GM21529 (cell line): Measurements from ENCODE around the gene TXNDC2.
"Not testable (repeated sequence)": the region's sequence is repeated elsewhere in the genome, so short reads cannot be mapped to it uniquely, and the experiment has no call there.

Experiments used
- ATAC-seq: cut with Tn5 transposase; IDR thresholded peaks from one replicate; pipeline ENCODE4 v1.9.1; 2021; ENCODE audit not compliant: unreplicated experiment

Gene TXNDC2

DNA sequence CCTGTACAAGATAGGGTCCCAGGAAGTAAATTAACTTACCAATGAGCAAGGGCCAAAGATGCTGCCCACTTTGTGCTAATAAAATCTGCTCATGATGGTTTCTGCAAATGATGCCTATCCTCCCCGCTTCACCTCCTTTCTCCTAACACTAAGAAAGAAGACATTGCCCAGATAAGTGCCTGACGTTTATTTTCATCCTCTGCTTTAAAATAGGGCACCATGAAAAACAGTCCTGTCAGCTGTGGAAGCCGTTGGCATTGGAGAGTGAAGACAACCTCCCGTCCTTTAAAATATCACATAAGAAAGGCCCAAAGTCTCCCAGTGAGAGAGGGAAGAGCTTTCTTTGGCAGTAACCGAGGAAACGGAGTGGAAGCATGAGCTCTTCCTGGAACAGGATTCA lies 1.7 kb upstream of the TXNDC2 start:
- no peak for ATAC-seq

DNA sequence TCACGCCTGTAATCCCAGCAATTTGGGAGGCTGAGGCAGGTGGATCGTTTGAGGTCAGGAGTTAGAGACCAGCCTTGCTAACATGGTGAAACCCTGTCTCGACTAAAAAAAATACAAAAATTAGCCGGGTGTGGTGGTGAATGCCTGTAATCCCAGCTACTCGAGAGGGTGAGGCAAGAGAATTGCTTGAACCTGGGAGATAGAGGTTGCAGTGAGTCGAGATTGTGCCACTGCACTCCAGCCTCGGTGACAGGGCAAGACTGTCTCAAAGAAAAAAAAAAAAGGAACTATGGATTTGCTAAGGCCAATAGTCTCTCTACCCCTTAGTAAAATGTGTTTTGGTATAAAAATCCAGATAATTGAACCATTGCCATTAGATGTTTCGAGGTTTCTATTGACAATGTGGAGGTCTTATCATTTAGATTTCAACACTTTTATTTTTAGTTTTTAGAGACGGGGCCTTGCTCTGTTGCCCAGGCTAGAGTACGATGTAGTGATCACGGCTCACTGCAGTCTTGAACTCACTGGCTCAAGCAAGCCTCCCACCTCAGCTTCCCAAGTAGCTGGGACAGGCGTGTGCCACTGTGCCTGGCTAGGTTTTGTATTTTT lies 1.1 kb upstream of the TXNDC2 start:
- no peak for ATAC-seq

DNA sequence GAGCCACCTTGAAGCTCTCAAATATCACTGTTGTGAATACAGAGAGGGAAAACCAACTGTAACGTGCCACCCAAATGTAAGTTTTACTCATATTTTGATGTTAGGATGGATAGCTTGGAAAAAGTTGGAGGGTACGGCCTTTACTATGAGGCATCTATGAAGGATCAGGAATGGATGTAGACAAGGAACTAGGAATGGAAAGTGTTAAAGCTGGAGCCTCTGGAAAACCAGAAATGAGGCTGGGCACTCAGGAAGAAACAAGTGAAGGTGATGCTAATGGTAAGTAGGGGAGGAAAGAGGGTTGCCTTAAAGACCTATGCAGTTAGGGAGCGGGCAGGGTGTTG lies 204 bp downstream of the TXNDC2 start:
- no peak for ATAC-seq

DNA sequence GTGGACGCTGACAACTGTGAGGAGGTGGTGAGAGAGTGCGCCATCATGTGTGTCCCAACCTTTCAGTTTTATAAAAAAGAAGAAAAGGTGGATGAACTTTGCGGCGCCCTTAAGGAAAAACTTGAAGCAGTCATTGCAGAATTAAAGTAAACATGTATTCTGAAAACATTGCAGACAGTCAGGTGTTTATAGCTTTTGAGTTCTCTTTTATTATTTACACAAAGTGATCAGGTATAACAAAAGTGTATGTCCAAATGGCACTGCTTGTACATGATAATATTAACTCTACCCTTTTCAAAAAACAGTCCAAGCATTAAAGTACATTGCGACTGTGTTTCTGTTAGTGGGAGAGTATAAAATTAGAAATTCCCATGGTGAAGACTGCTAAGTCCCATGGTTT lies 2.2 kb downstream of the TXNDC2 start:
- no peak for ATAC-seq

DNA sequence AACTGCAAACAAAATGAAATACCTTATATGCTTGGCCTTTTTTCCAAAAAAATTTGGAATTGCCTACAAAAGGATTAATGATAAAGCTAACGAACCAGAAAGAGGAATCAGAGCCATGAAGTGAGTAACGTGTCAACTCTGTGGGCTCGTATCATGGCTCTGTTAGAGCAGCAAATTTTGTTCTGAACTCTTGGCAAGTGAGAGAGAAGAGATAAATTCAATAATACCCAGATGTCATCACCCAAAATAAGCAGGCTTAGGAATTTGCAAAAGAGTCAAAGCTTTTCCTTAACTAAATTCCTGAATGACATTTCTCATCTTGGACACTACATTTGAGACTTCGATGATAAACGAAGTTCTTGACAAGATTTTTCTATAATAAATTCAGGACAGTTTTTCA lies 4.4 kb downstream of the TXNDC2 start:
- no peak for ATAC-seq

DNA sequence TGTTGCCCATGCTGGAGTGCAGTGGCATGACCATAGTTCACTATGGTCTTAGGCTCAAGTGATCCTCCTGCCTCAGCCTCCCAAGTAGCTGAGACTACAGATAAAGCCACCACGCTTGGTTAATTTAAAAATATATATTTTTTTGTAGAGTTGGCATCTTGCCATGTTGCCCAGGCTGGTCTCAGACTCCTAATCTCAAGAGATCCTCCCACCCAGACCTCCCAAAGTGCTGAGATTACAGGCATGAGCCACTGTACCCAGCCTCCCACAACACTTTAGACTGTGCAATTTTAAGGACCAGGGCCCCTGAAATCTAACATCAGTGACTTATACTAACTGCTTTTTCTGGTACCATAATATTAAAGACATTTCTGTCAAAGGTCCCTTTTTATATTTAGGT lies 5.2 kb downstream of the TXNDC2 start:
- no peak for ATAC-seq

DNA sequence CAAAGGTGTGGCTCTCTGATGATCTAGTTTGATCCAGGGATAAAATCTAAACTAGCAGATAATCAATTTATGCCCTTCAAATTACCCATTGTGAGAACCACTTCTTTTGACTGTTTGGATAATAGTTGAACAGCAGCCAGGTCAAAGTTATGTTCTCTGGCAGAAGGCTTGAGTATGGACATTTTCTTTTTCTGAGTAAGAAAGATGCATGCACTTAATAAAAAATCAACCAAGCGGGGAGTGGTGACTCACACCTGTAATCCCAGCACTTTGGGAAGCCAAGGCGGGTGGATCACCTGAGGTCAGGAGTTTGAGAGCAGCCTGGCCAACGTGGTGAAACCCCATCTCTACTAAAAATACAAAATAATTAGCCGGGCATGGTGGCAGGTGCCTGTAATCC lies 5.7 kb downstream of the TXNDC2 start:
- ATAC-seq: not testable (repeated sequence)

DNA sequence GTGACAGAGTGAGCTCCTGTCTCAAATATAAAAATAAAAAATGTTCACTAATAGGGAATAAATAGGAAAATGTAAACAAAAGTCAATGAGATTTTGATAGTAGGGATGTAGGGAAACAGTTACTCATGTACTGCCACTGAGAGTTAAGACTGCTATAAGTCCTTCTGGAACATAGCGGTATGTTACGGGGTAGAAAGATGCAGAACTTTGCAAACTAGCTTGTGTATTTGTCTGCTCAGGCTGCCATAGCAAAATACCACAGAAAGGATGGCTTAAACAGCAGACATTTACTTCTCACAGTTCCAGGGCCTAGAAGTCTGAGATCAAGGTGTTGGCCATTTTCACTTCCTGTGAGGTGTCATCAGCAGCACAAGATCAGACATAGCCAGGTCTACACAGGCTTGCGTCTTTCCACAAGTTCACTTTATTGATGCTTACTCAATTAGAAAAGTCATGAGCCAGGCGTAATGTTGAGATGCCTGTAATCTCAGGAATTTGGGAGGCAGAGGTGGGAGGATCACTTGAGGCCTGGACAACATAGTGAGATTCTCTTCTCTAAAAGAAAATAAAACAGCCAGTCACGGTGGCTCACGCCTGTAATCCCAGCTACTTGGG lies 8.8 kb downstream of the TXNDC2 start:
- no peak for ATAC-seq

DNA sequence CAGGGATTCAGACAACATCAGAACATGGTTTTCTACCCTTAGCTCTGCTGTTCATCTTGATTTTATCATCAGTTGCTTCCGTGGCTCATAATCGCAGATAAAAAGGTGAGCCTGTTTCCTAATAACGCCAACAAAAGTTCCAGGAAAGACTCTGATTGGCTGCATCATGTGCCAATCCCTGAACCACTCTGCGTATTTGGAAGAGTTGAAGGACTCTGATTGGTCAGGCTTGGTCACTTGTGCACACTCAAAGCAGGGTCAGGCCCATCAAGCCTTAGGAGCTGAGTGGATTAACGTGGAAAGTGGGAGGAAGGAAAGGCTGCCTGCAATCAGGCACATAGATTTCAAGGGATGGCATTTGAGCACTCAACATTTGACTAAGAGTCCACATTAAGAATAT lies 11.4 kb downstream of the TXNDC2 start:
- ATAC-seq: no peak

DNA sequence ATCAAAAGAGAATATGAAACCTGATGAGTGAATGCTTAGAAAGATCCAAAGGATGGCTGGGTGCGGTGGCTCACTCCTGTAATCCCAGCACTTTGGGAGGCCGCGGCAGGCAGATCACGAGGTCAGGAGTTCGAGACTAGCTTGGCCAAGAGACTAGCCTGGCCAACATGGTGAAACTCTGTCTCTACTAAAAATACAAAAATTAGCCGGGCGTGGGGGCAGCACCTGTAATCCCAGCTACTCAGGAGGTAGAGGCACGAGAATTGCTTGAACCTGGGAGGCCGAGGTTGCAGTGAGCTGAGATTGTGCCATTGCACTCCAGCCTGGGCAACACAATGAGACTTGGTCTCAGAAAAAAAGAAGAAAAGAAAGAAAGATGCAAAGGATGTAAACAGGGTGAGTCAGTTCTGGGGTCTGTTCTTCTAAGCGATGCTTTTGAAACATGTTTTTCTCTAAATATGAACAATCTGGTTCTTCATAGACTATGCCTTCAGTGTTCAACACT lies 12.1 kb downstream of the TXNDC2 start:
- not testable (repeated sequence) for ATAC-seq

DNA sequence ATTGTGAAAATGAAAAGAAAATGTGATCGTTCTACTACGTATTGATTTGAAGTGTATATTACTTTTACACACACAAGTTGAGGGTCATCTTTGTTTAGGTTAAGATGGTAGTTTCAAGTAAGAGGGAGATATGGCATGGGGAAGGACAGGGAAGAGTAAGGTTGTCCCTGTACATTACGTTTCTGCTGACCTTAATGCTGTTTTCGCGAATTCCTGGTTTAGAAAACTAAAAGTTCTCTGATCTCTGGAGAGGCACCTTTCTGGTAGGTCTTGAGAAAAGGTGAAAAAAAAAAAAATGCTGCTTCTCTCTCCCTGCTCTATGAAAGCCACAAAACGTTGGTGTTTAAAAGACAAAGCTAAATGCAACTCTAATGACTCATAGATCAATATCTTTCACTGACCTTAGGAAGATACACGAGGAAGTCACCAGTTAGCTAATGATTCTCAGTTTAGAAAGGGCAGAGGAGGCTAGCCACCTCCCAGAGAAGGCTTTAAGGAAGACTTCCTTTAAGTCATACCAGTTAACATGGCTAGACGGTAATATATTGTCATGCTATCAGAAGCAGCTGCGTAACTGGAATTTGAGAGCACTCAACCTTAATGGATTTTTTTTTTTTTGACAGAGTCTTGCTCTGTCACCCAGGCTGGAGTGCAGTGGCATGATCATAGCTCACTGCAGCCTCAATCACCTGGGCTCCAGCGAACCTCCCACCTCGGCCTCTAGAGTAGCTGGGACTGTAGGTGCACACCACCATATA lies 13.2 kb downstream of the TXNDC2 start:
- ATAC-seq: no peak

DNA sequence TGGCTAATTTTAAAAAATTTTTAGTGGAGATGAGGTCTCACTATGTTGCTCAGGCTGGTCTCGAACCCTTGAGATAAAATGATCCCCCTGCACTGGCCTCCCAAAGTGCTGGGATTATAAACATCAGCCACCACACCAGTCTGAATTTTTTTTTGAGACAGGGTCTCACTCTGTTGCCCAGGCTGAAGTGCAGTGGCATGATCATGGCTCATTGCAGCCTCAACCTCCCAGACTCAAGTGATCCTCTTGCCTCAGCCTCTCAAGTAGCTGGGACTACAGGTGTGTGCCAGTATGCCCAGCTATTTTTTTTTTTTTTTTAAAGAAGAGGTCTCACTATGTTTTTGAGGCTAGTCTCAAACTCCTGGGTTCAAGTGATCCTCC lies 13.8 kb downstream of the TXNDC2 start:
- ATAC-seq: not testable (repeated sequence)

DNA sequence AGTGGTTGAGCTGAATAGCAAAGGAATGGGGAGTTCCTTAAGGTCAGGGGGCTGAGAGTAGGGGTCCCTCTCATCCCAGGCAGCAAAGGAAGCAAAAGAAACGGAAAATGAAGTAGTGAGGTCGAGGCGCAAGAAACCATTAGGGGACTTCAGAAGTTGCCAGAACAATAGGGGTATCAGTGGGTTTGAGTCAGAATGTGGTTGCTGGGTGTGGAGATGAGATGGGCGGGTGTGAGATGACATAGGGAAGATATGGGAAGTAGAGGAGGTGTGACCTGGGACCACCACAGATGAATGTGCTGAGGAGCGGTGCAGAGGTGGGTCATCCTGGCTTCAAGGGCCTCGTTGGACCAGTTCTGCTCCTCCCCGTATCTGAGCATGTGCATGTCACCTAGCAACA lies 14.9 kb downstream of the TXNDC2 start:
- no peak for ATAC-seq

DNA sequence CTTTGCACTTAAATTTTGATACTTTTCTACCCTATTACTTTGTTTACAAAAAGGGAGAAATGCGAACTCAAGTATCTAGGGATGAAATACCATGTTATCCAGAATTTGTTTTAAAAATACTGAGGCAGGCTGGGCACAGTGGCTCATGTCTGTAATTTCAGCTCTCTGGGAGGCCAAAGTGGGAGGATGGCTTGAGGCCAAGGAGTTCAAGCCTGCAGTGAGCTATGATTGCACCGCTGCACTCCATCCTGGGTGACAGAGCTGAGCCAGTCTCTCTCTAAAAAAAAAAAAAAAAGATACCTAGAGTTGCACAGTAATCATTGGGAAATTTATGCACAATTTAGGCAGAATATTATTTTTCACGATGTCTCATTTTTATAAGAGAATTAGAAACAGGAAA lies 15.6 kb downstream of the TXNDC2 start:
- no peak for ATAC-seq

DNA sequence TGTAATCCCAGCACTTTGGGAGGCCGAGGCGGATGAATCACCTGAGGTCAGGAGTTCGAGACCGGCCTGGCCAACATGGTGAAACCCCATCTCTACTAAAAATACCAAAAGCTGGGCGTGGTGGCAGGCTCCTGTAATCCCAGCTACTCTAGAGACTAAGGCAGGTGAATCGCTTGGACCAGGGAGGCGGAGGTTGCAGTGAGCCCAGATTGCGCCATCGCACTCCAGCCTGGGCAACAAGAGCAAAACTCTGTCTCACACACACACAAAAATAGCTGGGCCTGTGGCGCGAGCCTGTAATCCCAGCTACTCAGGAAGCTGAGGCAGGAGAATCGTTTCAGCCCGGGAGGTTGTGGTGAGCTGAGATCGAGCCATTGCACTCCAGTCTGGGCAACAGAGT lies 16.5 kb downstream of the TXNDC2 start:
- ATAC-seq: not testable (repeated sequence)

DNA sequence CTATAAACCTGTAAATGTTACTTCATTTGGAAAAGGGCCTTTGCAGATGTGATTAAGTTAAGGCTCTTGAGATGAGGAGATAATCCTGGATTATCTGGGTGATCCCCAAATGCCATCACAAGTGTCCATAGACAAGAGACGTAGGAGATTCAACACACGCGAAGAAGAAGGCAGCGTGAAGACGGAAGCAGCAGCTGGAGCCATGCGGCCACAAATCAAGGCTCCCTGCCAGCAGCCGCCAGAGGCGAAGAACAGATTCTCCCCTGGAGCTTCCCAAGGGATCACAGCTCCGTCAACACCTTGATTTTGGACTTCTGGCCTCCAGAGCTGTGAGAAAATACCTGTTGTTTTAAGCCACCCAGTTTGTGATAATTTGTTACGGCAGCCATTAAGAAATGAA lies 17.1 kb downstream of the TXNDC2 start:
- no peak for ATAC-seq

DNA sequence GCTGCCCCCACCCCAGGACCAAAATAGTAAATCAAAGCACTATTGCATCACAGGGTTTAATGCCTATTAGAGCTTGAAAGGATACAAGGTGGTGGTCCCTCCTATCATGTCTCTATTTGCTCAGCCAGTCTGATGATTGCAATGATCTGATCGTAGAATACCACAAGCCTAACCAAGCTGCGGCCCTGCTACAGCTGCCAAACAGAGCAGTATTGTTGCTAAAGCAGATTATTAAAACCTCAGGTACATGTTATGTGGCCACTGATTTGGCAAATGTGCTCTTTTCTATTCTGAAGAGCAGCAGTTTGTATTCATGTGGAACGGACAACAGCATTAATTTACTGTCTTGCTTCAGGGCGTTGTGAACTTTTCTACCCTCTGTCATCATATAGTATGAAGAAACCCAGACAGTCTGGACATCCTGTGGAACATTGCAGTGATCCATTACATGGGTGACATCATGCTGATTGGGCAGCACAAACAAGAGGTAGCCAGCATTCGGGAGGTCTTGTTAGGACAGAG lies 19.7 kb downstream of the TXNDC2 start:
- no peak for ATAC-seq

DNA sequence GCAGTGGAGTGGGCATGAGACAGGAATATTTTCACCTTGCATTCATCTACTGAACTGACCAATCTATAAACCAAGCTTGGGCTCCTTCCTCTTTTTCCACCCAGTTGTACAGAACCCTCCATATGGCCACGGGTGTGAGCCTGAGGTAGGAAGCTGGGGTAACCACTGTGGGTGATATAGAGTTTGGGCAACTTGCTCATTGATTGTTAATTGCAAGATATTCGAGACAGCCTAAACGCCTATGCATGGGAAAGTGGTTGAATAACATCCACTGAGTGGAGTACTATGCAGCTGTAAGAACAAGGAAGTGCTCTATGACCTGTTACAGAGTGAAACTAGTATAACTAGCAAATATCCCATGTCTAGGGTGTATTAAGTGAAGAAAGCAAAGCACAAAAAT lies 20.7 kb downstream of the TXNDC2 start:
- ATAC-seq: no peak

DNA sequence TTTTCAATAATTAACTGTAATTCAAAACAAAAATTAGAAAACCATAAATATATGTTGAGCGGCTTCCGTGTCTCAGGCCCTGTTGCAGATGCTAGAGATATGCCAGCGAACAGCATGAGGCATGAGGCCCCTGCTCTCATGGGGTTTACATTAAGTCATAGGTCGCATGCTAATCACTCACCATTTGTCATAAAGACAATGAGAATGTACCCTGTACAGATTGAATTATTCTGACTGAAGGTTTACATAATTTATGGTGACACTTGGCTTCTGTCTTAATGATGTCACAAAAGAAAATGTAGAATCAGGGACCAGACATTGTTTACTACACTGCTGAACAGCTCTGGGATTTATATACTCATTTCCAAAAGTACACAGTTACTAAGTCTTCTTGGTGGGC lies 22.1 kb downstream of the TXNDC2 start:
- ATAC-seq: no peak

DNA sequence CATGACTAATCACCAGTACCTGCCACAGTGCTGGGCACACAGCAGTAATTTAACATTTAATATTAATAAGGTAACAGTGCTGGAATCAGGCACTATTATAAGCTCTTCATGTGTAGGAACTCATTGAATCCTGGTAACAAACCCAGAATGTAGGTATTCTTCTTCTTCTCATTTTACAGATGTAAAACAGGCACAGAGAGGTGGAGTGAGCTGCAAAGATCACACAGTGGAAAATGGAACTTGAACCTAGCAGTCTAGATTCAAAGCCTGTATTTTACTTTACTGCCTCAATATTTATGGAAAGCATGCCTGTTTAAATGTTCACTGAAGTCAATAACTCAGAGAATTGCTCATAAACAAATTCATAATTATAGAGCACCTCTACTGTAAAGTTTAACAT lies 24.3 kb downstream of the TXNDC2 start:
- no peak for ATAC-seq

DNA sequence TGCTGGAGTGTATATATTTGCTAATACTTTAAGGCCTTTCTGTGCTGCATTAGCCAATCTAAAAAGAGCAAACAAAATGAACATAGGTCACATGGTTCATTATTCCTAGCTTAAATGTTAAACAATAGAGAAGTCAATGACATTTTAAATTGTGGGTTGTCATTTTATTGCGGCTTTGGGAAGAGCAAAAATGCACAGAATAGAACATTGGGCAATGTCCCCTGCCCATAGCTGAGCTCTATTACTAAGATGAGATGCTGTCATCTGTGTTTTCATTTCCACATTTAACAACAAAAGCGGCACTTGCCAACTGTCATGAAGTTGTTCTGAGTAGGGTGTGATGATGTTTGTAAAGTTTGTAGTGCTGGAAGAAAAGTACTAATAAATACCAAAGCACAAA lies 24.9 kb downstream of the TXNDC2 start:
- ATAC-seq: no peak

DNA sequence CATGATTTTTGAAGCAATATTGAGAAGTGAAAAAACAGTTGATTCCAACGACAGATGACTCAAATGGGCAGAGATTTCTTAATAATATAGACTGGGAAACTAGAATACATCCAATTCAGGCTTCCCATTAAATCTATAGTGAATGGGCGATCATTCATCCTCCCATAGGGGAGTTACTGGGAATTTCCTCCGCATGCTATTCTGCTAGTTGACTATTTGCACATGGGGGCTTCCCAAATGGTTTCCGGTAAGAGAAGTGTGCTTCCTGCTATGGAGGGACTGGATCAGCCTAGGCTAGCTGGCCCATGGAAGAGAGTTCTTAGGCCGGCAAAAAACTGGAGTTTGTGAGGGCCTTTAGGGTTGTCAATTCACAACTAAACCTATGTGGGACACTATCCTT lies 25.5 kb downstream of the TXNDC2 start:
- no peak for ATAC-seq
